ENCODE measurements around the gene RUNX2.
A peak's percentile ranks its signal among the peaks of the same experiment; 100 is the strongest.

Gene RUNX2

DNA sequence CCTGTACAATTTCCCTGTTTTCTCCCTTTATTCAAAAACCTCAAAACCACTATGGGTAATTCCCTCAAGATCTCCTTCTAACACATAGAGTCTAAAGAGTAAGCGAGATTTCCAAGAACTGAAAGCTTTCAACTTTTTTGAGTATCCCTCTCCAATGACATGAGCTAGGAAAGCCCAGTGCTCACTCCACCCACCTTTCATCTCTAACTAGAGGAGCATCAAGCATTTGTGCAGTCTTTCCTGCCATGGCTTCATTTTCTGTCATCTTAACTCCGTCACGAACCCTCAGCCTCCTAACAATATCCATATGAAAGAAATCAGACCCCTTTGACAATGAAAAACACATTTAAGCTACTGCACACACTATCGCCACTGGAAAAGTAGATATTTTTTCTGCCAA lies 141.5 kb downstream of the RUNX2 start:
- no peak for DNase-seq
- in situ Hi-C loops (cut with MboI; ENCODE audit: low pct_unique_long_range_greater_than_20kb, low sequenced_read_pairs) = no loop called here

DNA sequence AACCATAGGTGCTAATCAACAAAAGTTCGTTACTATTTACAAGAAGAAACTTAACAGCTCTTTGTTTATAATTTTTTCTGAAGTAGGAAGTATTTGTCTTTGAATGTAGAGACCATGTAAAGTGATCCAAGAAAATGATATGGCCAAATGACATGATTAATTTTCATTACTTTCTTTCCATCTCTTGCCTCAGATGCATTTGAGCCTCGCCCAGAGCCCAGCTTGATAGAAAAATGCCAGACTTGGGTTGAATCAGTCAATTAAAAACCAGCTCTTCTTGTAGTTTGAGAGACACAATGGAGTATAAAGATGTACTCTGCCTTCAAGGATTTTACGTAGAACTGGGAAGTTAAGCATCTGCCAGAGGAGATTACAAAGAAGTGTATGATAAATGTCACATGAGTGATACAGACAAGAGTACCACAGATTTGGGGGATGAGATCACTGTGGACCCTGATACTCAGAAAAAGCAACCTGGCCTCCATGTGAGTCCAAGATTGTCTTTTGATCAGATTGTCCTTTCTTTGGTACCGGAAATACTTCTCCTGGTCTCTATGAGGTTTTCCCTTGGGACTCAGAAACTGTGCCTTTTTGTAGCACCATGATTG lies 142.1 kb downstream of the RUNX2 start:
- in situ Hi-C loops (cut with MboI; ENCODE audit: low pct_unique_long_range_greater_than_20kb, low sequenced_read_pairs) = no loop called here
- DNase-seq = no peak

DNA sequence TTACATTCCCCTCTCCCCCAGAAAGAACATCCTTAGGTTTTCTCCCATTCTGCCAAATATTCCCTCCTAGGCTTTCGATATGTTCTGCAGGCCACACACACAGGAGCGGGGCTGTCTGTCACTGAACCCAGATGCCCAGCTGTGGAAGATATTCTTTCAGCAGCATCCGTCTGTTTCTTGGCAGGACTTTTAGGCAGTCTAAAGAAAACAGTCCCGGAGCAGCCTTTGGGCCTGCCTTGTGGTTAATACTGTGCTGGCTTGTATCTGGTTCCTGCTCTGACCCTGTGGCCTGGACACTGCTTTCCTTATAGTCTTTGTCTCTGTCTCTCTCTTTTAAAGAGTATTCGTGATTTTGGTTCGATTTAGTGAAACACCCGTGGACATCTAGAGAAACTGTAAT lies 144.3 kb downstream of the RUNX2 start:
- no peak for DNase-seq
- in situ Hi-C loops (cut with MboI; ENCODE audit: low pct_unique_long_range_greater_than_20kb, low sequenced_read_pairs) = no loop called here

DNA sequence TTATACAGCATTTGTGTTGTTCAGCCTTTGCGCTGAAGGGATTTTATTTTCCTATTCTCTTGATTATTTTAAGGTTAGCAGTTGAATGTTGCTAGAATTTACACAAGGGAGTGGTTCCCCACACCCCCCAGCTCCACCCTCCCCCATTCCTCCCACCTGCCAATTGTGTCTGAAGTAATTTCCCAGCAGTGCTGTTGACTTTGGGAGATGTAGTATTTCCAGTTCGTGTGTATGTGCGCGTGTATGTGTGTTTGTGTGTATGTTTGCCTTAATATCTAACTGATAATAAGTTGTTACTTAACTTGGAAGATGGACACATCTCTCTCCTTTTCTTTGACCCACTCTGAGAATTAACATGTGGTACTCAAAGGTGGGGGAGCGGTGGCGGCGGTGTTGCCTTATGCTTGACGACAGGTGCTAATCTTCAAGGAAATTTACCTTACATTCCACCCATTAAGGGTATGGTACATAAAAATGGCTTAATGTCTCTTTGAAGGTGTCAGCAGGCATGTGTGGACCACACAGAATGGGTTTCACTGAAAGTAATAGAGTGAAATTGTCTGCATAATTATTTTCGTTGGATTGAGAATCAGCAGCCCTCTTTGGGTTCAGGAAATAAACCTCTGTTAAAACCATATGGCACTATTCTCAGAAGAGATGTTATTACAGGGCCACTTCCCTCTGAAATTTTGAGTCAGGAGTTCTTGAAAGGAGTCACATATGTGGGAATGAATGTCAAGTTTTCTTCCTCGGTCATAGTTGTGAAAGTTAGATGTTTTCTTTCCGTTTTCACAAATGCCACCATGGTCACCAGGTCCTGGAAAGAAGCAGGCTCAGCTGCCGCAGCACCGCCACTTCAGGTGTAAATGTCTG lies 145.2 kb downstream of the RUNX2 start:
- DNase-seq = no peak
- in situ Hi-C loops (cut with MboI; ENCODE audit: low pct_unique_long_range_greater_than_20kb, low sequenced_read_pairs) = no loop called here

DNA sequence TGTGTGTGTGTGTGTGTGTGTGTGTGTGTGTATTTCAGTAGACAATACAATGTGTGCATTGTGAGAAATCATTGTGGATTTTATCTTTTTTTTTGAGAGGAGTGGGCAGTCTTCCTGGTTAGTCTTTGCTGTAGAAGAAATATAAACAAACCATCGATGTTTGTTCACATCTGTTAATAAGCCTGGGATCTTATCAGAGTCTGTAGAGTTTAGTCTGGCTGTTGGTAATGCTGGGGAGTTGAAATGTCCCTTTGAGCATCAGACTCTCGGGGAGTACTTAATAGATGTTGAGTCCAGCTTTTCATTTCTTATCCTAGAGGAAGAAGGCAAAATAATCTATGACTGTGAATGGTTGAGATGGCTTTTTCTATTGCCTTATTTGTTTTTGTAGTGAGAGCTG lies 146.2 kb downstream of the RUNX2 start:
- in situ Hi-C loops (cut with MboI; ENCODE audit: low pct_unique_long_range_greater_than_20kb, low sequenced_read_pairs) = no loop called here
- no peak for DNase-seq

DNA sequence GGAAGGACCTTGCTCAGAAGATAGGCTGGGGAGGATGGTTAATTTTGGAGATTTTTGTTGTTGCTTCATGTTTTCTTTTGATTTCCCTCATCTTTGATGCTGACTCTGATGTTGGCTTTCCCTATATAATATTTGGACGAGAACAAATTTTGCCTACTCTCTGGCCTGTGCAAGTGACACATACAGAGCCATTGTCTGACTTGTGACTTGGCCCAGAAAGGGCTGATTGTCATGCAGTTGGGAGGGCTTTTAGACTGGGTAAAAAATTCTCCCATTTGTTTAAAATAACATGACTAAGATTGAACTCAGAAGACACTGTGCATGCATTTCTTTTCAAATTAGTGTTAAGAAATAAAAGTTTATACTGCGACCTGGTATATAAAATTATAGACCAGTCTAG lies 148.2 kb downstream of the RUNX2 start:
- in situ Hi-C loops (cut with MboI; ENCODE audit: low pct_unique_long_range_greater_than_20kb, low sequenced_read_pairs) = no loop called here
- DNase-seq = no peak

DNA sequence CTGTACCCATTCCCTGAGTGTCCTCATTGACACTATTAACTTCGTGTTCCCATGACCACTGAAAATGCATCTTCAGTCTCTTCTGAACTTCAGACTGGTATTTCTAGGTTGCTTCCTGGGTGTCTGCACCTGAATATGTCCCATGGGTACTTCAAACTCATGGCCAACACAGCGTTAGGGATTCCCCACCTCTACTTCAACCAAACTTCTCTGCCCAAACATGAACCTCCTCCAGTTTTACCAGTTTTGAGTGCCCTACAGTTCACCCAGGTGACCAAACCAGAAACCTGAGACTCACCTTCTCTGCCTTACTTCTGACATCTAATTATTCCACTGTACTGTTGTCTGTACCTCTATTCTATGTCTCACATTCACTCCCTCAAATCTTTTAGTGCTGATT lies 149.1 kb downstream of the RUNX2 start:
- no peak for DNase-seq

DNA sequence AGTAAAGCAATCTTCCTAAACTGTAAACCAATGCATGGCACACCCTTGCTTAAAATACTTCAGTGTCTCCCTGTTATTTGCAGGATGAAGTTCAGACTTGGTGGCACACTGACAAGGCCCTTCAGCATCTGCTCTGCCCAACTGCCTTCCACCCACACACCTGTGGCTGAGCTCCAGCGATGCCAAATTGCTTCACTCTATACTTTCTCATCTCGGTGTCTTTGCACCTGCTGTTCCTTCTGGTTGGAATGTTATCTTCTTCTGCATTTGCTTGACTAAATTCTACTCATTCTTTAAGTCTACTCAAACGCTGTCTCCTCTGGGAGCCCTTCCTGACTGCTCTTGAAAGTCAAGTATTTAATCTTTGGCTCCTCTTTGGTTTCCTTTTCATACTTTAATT lies 149.7 kb downstream of the RUNX2 start:
- in situ Hi-C loops (cut with MboI; ENCODE audit: low pct_unique_long_range_greater_than_20kb, low sequenced_read_pairs) = no loop called here
- no peak for DNase-seq

More for the DNA sequence above, 149.1 kb downstream of the RUNX2 start:
- in situ Hi-C loops (cut with MboI; ENCODE audit: low pct_unique_long_range_greater_than_20kb, low sequenced_read_pairs) = no loop called here

DNA sequence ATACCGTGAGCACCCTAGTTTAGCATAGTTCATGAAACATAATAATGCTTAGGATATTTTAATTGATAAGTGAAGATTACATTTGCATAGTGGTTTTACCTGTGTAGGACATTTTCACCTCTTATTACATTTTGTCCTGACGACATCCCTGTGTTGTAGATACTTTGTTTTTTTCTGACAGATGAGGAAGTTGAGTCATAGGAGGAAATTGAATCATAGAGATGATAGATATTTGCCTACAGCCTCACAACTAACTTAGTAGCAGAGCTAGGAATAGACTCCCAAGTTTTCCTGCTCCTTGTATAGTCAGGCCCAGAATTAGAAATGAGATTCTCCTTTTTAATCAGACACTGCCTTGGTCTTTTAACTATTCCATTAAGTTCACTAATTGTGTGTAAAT lies 150.1 kb downstream of the RUNX2 start:
- in situ Hi-C loops (cut with MboI; ENCODE audit: low pct_unique_long_range_greater_than_20kb, low sequenced_read_pairs) = no loop called here
- peak; percentile 43 for DNase-seq

DNA sequence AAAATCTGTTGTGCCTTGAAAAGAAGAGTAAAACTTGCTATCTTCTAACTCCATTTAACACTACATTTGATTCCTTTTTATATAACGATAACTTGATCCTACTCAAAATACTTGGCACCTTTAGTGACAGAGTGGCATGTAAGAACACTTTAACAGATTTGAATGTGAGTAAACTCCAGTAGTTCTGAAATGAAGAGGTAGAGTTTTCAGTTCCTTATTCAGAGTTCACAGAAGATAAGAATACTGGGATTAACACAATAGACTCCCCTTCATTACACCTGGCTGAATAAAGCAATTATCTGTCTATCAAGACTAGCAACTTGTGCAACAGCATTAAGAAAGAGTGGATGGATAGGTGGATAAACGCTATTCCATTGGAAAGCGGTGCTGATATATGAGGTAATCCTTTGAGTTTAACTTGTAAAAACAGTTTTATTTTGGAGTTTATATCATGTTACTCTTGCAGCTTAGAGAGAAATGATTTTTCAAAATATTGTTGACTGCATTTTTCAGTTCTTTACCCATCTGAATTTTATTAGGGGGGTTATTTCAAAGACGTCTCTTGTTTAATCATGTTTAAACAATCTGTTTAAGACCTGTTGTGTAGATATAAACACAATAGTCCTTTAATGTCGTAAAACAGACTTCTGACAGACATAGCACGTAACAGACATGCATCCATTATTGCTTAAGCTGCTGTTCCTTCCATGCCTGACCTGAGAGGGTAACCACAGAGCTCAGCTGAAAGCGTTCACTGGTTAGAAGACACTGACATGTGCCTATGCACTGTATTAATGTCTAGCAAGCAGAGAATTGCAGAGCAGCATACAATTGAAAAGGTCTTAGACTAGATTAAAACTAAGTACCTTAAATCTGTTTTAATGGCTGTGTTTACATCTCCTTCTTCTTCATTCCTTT lies 152.0 kb downstream of the RUNX2 start:
- DNase-seq = peak; percentile 45
- in situ Hi-C loops (cut with MboI; ENCODE audit: low pct_unique_long_range_greater_than_20kb, low sequenced_read_pairs) = no loop called here

DNA sequence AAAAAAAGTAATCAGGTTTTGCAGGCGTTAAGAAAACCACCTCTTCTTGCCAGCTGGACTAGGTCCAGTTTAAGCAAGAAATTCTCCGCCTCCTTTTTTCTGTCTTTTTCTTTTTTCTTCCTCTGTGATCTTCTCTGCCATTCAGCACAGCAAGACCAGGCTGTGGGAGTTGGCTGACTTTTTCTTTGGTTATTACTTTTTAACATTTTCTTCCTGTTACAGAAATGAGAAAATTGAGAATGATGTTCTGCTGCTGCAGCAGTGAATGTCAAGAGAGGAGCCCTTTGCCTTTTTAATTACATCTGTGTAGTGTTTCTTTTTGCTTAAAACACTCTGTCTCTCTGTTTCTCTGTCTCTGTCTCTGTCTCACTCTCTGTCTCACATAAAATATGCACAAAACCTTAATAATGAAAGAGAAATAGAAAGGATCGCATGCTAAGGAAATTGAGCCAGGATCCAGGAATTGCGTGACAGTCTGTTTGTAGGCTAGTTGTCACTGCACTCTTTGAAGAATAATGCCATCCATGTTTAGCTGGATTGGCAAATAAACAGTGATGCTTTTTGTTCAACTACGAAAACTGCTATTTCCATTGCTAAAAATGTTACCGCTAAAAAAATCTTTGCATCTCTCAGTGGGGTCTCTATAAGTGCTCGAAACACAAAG lies 152.8 kb downstream of the RUNX2 start:
- in situ Hi-C loops (cut with MboI; ENCODE audit: low pct_unique_long_range_greater_than_20kb, low sequenced_read_pairs) = no loop called here
- DNase-seq = no peak

DNA sequence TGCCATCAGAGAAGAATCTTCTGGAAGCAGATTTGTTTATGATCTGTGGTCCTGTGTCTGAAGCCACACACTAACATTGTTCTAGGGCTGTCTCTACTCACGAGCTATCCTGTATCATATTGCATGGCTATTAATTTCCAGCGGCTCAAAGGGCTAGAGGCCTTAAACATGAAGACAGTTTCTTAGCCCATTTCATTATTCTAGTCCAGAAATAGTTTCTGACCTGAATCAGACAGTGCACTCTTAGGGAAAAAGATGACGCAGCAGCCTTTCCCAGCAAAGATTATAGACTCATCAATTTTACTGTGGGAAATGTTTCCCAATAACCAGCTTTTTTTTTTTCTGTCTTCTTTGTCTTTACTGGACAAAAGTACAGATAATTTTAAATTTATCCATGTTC lies 154.9 kb downstream of the RUNX2 start:
- no peak for DNase-seq
- in situ Hi-C loops (cut with MboI; ENCODE audit: low pct_unique_long_range_greater_than_20kb, low sequenced_read_pairs) = no loop called here

DNA sequence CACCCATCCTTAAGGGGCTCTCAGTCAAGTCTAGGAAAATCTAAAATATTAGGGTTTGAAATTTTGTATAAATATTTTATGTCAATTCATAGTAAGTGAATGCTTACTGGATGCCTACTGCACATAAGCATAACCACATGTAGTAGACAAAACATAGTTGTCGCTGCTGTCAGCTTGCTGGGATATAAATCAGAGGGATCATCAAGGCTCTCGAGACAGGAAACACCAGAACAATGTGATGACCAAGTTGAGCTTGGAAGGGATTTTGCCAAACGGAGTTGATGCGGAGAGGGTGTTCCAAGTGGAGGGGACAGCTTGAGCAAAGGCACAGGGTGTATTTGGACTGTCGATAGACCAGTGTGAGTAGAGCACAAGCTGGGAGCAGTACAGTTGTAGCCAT lies 155.4 kb downstream of the RUNX2 start:
- in situ Hi-C loops (cut with MboI; ENCODE audit: low pct_unique_long_range_greater_than_20kb, low sequenced_read_pairs) = no loop called here
- DNase-seq = no peak

DNA sequence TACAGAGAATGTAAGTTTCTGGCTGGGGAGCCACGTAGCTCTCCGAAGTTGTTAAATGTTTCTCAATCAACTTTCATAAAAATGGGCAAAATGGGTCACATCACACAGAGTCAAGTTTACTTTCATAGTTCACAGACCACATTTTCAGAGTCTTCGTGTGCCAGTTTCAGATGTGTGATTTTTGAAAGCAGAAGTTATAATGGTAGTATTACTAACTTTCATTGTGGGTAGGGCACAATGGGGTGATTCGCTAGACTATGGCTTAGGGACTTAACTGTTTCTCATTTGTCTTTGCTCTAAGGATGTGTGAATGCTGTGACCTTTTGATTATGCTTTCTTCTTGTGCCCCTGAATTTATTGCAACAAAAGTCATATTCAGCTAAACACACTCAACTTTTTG lies 158.6 kb downstream of the RUNX2 start:
- DNase-seq = no peak
- in situ Hi-C loops (cut with MboI; ENCODE audit: low pct_unique_long_range_greater_than_20kb, low sequenced_read_pairs) = no loop called here

DNA sequence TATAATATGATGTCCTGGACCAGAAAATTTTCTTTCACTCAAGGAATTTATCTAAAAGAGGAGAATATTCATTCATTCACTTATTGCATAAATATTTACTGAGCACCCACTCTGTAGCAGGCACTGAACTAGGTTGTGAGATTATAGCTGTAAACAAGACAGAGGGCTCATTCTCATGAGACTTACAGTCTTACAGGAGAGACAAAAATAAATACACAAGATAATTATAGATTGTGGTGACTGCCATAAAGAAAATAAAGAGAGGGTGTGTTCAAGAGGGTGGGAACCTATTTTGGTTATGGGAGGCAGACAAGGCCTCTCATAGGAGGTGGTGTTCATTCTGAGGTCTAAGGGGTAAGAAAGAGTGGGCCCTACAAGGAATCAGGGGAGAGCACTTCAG lies 159.5 kb downstream of the RUNX2 start:
- in situ Hi-C loops (cut with MboI; ENCODE audit: low pct_unique_long_range_greater_than_20kb, low sequenced_read_pairs) = no loop called here
- no peak for DNase-seq

DNA sequence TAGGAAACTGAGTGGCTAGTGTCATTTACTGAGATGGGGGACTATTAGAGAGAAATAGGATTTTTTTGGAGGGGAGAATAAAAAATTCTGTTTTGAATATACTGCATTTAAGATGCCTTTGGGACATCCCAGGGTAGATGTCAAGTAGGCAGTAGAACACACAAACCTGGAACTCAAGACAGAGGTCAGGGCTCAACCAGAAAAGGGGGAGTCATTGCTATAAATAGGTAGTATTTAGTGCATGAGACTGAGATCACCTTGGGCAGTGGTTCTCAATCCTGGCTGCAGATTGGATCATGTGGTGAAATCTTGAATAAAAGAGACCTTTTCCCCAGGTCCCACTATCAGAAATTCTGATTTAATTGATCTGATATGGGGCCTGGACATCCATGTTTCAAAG lies 160.1 kb downstream of the RUNX2 start:
- in situ Hi-C loops (cut with MboI; ENCODE audit: low pct_unique_long_range_greater_than_20kb, low sequenced_read_pairs) = no loop called here
- DNase-seq = no peak

DNA sequence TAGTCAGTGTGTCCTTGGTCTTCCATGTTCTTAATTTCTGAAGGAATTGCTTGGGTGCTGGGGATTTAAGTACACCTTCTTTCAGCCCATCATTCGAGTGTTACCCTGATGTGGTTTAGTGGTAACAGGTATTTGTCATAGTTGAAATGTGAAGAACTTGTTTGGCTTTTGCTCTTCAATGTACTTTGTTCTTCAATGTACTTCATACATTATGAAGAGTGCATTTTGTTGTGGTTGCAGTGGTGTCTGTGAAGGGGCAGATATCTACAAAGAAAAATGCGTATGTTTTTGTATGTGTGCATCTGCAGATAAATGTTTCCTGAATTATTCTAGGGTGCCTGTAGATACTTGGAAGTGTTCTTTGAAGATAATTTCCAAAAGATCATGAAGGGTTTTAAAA lies 160.8 kb downstream of the RUNX2 start:
- DNase-seq = no peak
- in situ Hi-C loops (cut with MboI; ENCODE audit: low pct_unique_long_range_greater_than_20kb, low sequenced_read_pairs) = no loop called here

DNA sequence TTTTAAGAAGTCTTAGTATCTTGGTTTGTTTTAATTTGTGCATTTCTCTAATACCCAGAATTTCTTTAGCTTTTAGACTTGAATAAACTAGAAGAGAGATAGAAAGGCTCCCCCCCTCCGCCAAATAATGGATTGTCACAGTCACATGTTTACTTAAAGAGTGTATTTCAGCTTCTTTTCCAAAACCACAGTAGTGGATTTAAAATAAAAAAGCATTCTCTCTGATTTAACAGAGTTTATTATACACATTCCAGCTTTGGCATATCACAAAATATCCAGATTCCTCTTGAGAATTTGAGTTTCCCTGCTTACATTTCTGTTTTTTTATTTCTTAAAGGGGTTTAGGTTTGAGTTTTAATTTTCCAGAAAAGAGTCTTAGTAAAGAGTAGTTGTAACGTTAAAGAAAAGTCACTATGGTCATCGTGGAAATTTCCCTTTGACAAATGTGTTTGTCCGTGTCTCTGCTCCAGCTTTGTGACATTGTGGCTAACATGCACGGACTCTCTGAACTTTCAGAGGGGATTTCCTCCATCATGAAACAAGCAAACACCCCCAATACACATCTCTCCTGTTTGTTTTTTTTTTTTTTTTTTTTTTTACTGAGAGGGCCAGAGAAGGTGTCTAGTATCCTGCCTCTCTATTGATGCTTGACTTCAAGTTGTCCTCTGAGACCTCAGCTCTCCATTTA lies 163.1 kb downstream of the RUNX2 start:
- in situ Hi-C loops (cut with MboI; ENCODE audit: low pct_unique_long_range_greater_than_20kb, low sequenced_read_pairs) = no loop called here
- DNase-seq = no peak

DNA sequence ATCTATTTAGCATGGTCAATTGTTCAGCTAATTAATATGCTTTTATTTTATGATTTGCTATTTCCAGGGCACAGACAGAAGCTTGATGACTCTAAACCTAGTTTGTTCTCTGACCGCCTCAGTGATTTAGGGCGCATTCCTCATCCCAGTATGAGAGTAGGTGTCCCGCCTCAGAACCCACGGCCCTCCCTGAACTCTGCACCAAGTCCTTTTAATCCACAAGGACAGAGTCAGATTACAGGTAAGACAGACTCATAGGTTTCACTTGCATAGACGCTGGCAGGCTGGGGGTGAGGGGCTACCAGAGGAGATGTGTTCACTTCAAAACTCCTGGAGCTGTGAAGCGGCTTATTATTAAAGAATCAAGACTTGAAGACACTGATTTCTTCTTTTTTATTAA lies 163.7 kb downstream of the RUNX2 start:
- in situ Hi-C loops (cut with MboI; ENCODE audit: low pct_unique_long_range_greater_than_20kb, low sequenced_read_pairs) = no loop called here
- DNase-seq = no peak
